Neural crest cell (in vitro differentiated cells): ENCODE results near the gene UBE2L6. TPM values are rescaled to one million over a fixed set of nuclear protein-coding genes. Genes with fewer than 3 reads are reported as not detected.

Experiments used
- DNase-seq: peaks from one replicate; pipeline ENCODE4 v3.0.0; 2021; ENCODE audit warnings: low read depth, mixed read lengths, low spot score
- H3K27ac Mint-ChIP-seq: one replicate; pipeline ENCODE4 v1.8.0; 2021; ENCODE audit warnings: mild to moderate bottlenecking, mixed read lengths; ENCODE audit not compliant: unreplicated experiment
- H3K27me3 Mint-ChIP-seq: 2 replicates; pipeline ENCODE4 v1.8.0; 2021; ENCODE audit warnings: low read depth, mild to moderate bottlenecking, mixed read lengths
- H3K36me3 Mint-ChIP-seq: 2 replicates; pipeline ENCODE4 v1.8.0; 2021; ENCODE audit warnings: low read depth, mild to moderate bottlenecking, mixed read lengths
- H3K4me1 Mint-ChIP-seq: 2 replicates; pipeline ENCODE4 v1.8.0; 2021; ENCODE audit warnings: mixed read lengths
- H3K4me3 Mint-ChIP-seq: one replicate; pipeline ENCODE4 v1.8.0; 2021; ENCODE audit warnings: mild to moderate bottlenecking, mixed read lengths
- H3K9me3 Mint-ChIP-seq: 2 replicates; pipeline ENCODE4 v1.8.0; 2021; ENCODE audit warnings: mixed read lengths
- CTCF ChIP-seq: fragments of 200-600 bp; sonication (generic); conservative IDR thresholded peaks from 2 replicates; pipeline ENCODE4 v1.5.0; 2021; ENCODE audit warnings: antibody characterized with exemption, mild to moderate bottlenecking
- total RNA-seq: library from RNA; stranded (reverse); gene quantifications from 2 replicates; pipeline ENCODE4 v1.2.1, GENCODE V29; 2021

UBE2L6 gene
- total RNA-seq, 1 donor from 2014 or later, result 68.7 TPM

- Mint-ChIP-seq H3K27ac (no peak overlapping the region), H3K27me3 (peaks cover 21% of the 10 kb centered on the region), H3K4me3 (peak overlapping the region; percentile 5), H3K36me3 (peaks cover 2% of the 10 kb centered on the region), H3K4me1 (peaks cover 2% of the 10 kb centered on the region), H3K9me3 (no peaks in the 10 kb centered on the region)
- no peak for TF ChIP-seq CTCF
- DNase-seq, result no peak
These were observed 46.4 kb downstream of the UBE2L6 start for GRCh38 chr11:57521116-57521515.

GRCh38 chr11:57516061-57516443, 51.4 kb downstream of the UBE2L6 start:
- Mint-ChIP-seq H3K4me1 (peaks cover 12% of the 10 kb centered on the region), H3K27me3 (peaks cover 66% of the 10 kb centered on the region), H3K9me3 (no peaks in the 10 kb centered on the region), H3K27ac (no peak overlapping the region), H3K4me3 (peak overlapping the region; percentile 94), H3K36me3 (no peaks in the 10 kb centered on the region)
- DNase-seq, result no peak
- no peak for TF ChIP-seq CTCF

GRCh38 chr11:57515332-57516060, 52.0 kb downstream of the UBE2L6 start, which contains the start of gene SLC43A1:
TSS of gene SLC43A1 (minus strand) at chr11:57515702. CDS start at chr11:57514111, 1,591 bp downstream.
- no peak for TF ChIP-seq CTCF
- peak; percentile 33 for DNase-seq
- Mint-ChIP-seq H3K36me3 (no peaks in the 10 kb centered on the region), H3K27ac (no peak within 1 kb of the TSS), H3K4me3 (peak within 1 kb of the TSS; percentile 94), H3K9me3 (no peaks in the 10 kb centered on the region), H3K27me3 (peaks cover 66% of the 10 kb centered on the region), H3K4me1 (peaks cover 12% of the 10 kb centered on the region)

GRCh38 chr11:57514538-57515331, 52.7 kb downstream of the UBE2L6 start:
- TF ChIP-seq CTCF, result no peak
- DNase-seq, result peak; percentile 15
- peaks cover 66% of the 10 kb centered on the region for H3K27me3 Mint-ChIP-seq

GRCh38 chr11:57513911-57514537, 53.4 kb downstream of the UBE2L6 start:
- Mint-ChIP-seq H3K27ac (no peak overlapping the region), H3K9me3 (no peaks in the 10 kb centered on the region), H3K27me3 (peaks cover 66% of the 10 kb centered on the region), H3K4me1 (peaks cover 12% of the 10 kb centered on the region), H3K36me3 (no peaks in the 10 kb centered on the region), H3K4me3 (peak overlapping the region; percentile 92)
- TF ChIP-seq CTCF, result no peak
- DNase-seq, result peak; percentile 21

More at GRCh38 chr11:57514538-57515331, 52.7 kb downstream of the UBE2L6 start:
- Mint-ChIP-seq H3K36me3 (no peaks in the 10 kb centered on the region), H3K4me3 (peak overlapping the region; percentile 92), H3K4me1 (peaks cover 12% of the 10 kb centered on the region), H3K9me3 (no peaks in the 10 kb centered on the region), H3K27ac (no peak overlapping the region)
